Natural killer cell (primary cell): ENCODE results near the gene PADI6. TPM values are rescaled to one million over a fixed set of nuclear protein-coding genes. Genes with fewer than 3 reads are reported as not detected.

Experiments
- ATAC-seq, 3 donors: fragments of 150-1000 bp in 2 of 3; fragments of 200-7000 bp in 1 of 3; cut with Tn5 transposase; 1 replicate in 1 of 3; 2 replicates in 2 of 3; pipeline ENCODE4 v1.10.0; 2021; ENCODE audit warnings: mild to moderate bottlenecking in 2 of 3, moderate library complexity in 2 of 3
- DNase-seq, 2 donors: peaks; one replicate each; pipeline versions ENCODE4 v3.0.0 to v3.0.0-alpha.2; 2013 to 2021; ENCODE audit warnings: mixed read lengths in 1 of 2
- H3K27ac ChIP-seq: one replicate; pipeline ENCODE4 v1.5.1; 2013; ENCODE audit warnings: mild to moderate bottlenecking, low read length
- H3K27me3 ChIP-seq: one replicate; pipeline ENCODE4 v1.6.1; 2013; ENCODE audit warnings: low read length; ENCODE audit not compliant: control insufficient read depth, insufficient read depth
- H3K36me3 ChIP-seq: one replicate; pipeline ENCODE4 v1.6.1; 2013; ENCODE audit warnings: low read length; ENCODE audit not compliant: control insufficient read depth, insufficient read depth
- H3K4me1 ChIP-seq: one replicate; pipeline ENCODE4 v1.6.1; 2013; ENCODE audit warnings: low read length; ENCODE audit not compliant: control insufficient read depth, insufficient read depth
- H3K4me3 ChIP-seq: one replicate; pipeline ENCODE4 v1.5.1; 2013; ENCODE audit warnings: low read length
- H3K9me3 ChIP-seq: one replicate; pipeline ENCODE4 v1.6.1; 2013; ENCODE audit warnings: low read length; ENCODE audit not compliant: control insufficient read depth, insufficient read depth
- H3K27ac Mint-ChIP-seq, 2 donors: one replicate each; pipeline ENCODE4 v1.8.0; 2022; ENCODE audit warnings: mild to moderate bottlenecking in 2 of 2, mixed read lengths in 2 of 2, moderate library complexity in 1 of 2
- H3K27me3 Mint-ChIP-seq, 2 donors: one replicate each; pipeline ENCODE4 v1.8.0; 2022; ENCODE audit warnings: low read depth in 2 of 2, mixed read lengths in 2 of 2
- H3K36me3 Mint-ChIP-seq: one replicate; pipeline ENCODE4 v1.8.0; 2022; ENCODE audit warnings: mixed read lengths
- H3K4me1 Mint-ChIP-seq, 2 donors: one replicate each; pipeline ENCODE4 v1.8.0; 2022; ENCODE audit warnings: mixed read lengths in 2 of 2
- H3K4me3 Mint-ChIP-seq: one replicate; pipeline ENCODE4 v1.8.0; 2022; ENCODE audit warnings: mild to moderate bottlenecking, moderate library complexity, mixed read lengths
- H3K9me3 Mint-ChIP-seq, 2 donors: one replicate each; pipeline ENCODE4 v1.8.0; 2022; ENCODE audit warnings: mixed read lengths in 2 of 2
- CTCF ChIP-seq: fragments of 200-600 bp; IDR thresholded peaks from one replicate; pipeline ENCODE4 v1.8.0; 2022; ENCODE audit warnings: antibody characterized with exemption
- WGBS: methylation state at CpG from one replicate; pipeline ENCODE4 v1.1.7; 2013; ENCODE audit warnings: missing lambda C conversion rate; ENCODE audit not compliant: insufficient coverage; 5-methylcytosine and 5-hydroxymethylcytosine counted together
- intact Hi-C: fragments of 100-400 bp; cut with micrococcal nuclease; formaldehyde crosslinking; loops from one replicate; pipeline ENCODE4 v1.14.2; 2022
- total RNA-seq, 4 donors: library from RNA; stranded (reverse); fragments of 120-200 nt in 1 of 4; gene quantifications; one replicate each; pipeline versions ENCODE4 v1.2.3 to v1.2.4, GENCODE V29; 2013 to 2022

The PADI6 gene
- total RNA-seq, 3 donors from 2014 or later (not counting 1 experiment from before 2014, with no cell fraction given), result not detected

DNA sequence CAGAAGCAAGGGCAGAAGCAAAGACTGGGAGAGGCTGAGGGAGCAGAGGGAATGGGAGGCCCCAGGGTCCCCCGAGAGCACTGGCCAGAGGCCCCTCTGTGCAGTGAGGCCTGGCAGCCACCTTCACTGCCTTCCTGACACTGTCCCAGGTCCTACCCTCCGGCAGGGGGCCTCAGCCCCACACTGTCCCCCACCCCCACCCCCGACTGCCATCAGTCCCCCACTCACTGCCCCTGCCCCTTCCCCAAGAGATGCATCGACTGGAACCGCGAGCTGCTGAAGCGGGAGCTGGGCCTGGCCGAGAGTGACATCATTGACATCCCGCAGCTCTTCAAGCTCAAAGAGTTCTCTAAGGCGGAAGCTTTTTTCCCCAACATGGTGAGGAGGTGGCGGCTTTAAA, 13.0 kb upstream of the PADI6 start:
- H3K36me3 ChIP-seq, result no peaks in the 10 kb centered on the region
- Mint-ChIP-seq H3K4me3 (no peak overlapping the region), H3K4me1 (peaks cover 0 to 6% of the 10 kb centered on the region in 2 donors), H3K9me3 (no peaks in the 10 kb centered on the region), H3K36me3 (no peaks in the 10 kb centered on the region), H3K27ac (no peak overlapping the region), H3K27me3 (no peaks in the 10 kb centered on the region)
- TF ChIP-seq CTCF, result no peak
- no peaks in the 10 kb centered on the region for H3K9me3 ChIP-seq
- no peak overlapping the region for H3K27ac ChIP-seq
- ATAC-seq (no peak), DNase-seq (no peak)
- no peak overlapping the region for H3K4me3 ChIP-seq
- no peaks in the 10 kb centered on the region for H3K27me3 ChIP-seq
- peaks cover 8% of the 10 kb centered on the region for H3K4me1 ChIP-seq
- intact Hi-C loops, result no loop called here
- WGBS, result 91% methylated on average over 10 of the region's 11 CpGs

DNA sequence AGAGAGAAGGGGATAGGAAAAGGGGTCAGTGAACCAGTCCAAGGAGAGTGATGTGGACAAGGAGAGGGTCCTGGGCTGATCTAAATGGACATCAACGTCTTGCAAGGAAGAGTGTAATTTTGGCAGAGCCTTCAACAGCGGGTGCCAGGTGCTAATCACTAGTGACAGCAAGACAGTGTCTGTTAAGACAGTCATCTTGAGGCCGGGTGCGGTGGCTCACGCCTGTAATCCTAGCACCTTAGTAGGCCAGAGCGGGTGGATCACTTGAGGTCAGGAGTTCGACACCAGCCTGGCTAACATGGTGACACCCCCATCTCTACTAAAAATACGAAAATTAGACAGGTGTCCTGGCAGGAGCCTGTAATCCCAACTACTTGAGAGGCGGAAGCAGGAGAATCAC, 12.2 kb upstream of the PADI6 start:
- no peaks in the 10 kb centered on the region for H3K27me3 ChIP-seq
- TF ChIP-seq CTCF, result no peak
- no peak overlapping the region for H3K4me3 ChIP-seq
- no peak overlapping the region for H3K4me3 Mint-ChIP-seq
- H3K27ac Mint-ChIP-seq, result no peak overlapping the region
- H3K27me3 Mint-ChIP-seq, result no peaks in the 10 kb centered on the region
- H3K27ac ChIP-seq, result no peak overlapping the region
- H3K9me3 ChIP-seq, result no peaks in the 10 kb centered on the region
- no peaks in the 10 kb centered on the region for H3K9me3 Mint-ChIP-seq
- H3K4me1 ChIP-seq, result peaks cover 8% of the 10 kb centered on the region
- 89% methylated on average over 9 of the region's 9 CpGs for WGBS
- ATAC-seq (no peak), DNase-seq (no peak)
- H3K4me1 Mint-ChIP-seq, result peaks cover 0 to 6% of the 10 kb centered on the region in 2 donors
- intact Hi-C loops, result no loop called here
- H3K36me3 Mint-ChIP-seq, result no peaks in the 10 kb centered on the region
- no peaks in the 10 kb centered on the region for H3K36me3 ChIP-seq

- Histone ChIP-seq H3K9me3 (no peaks in the 10 kb centered on the region), H3K36me3 (no peaks in the 10 kb centered on the region), H3K27ac (no peak overlapping the region), H3K4me1 (peaks cover 8% of the 10 kb centered on the region), H3K4me3 (no peak overlapping the region), H3K27me3 (no peaks in the 10 kb centered on the region)
- DNase-seq, result no peak
- TF ChIP-seq CTCF, result no peak
- no peaks in the 10 kb centered on the region for H3K9me3 Mint-ChIP-seq
- H3K4me3 Mint-ChIP-seq, result no peak overlapping the region
- H3K4me1 Mint-ChIP-seq, result peaks cover 0 to 6% of the 10 kb centered on the region in 2 donors
- H3K27ac Mint-ChIP-seq, result no peak overlapping the region
- H3K36me3 Mint-ChIP-seq, result no peaks in the 10 kb centered on the region
- intact Hi-C loops, result no loop called here
- 90% methylated on average over 9 of the region's 11 CpGs for WGBS
- no peak for ATAC-seq
- H3K27me3 Mint-ChIP-seq, result peaks cover 0 to 2% of the 10 kb centered on the region in 2 donors
Measured at GRCh38 chr1:17360272-17360956, 11.6 kb upstream of the PADI6 start.

GRCh38 chr1:17361687-17362086, 10.3 kb upstream of the PADI6 start:
- Mint-ChIP-seq H3K4me3 (no peak overlapping the region), H3K27ac (no peak overlapping the region), H3K36me3 (no peaks in the 10 kb centered on the region), H3K27me3 (peaks cover 0 to 5% of the 10 kb centered on the region in 2 donors), H3K4me1 (peaks cover 0 to under 1% of the 10 kb centered on the region in 2 donors), H3K9me3 (no peaks in the 10 kb centered on the region)
- no peak for DNase-seq
- no peak overlapping the region for H3K4me3 ChIP-seq
- intact Hi-C loops, result no loop called here
- no peak for ATAC-seq
- H3K9me3 ChIP-seq, result no peaks in the 10 kb centered on the region
- no peaks in the 10 kb centered on the region for H3K27me3 ChIP-seq
- no peaks in the 10 kb centered on the region for H3K4me1 ChIP-seq
- 87% methylated on average over 4 of the region's 4 CpGs for WGBS
- TF ChIP-seq CTCF, result no peak
- no peak overlapping the region for H3K27ac ChIP-seq
- no peaks in the 10 kb centered on the region for H3K36me3 ChIP-seq
